SH-SY5Y (cell line): ENCODE results near the gene TMEM39B.

ENCODE experiments used
- GATA2 ChIP-seq: IDR thresholded peaks from 2 replicates; pipeline ENCODE4 v1.6.1; 2011; ENCODE audit warnings: mild to moderate bottlenecking, low read depth, low read length
- GATA3 ChIP-seq: IDR thresholded peaks from 2 replicates; pipeline ENCODE4 v1.6.1; 2011; ENCODE audit warnings: low read depth, mild to moderate bottlenecking, low read length, moderate library complexity

- TF ChIP-seq GATA3 (no peak), GATA2 (no peak)
Measured at GRCh38 chr1:32127409-32128198, 54.9 kb downstream of the TMEM39B start.
